Small intestine (tissue), 7 donors: Measurements from ENCODE around the gene AHI1. TPM values are rescaled to one million over a fixed set of nuclear protein-coding genes. Genes with fewer than 3 reads are reported as not detected.
A peak's percentile ranks its signal among the peaks of the same experiment; 100 is the strongest.
"Not testable (repeated sequence)": the region's sequence is repeated elsewhere in the genome, so short reads cannot be mapped to it uniquely, and the experiment has no call there.

Experiments
- DNase-seq, 2 donors: peaks; one replicate each; pipeline versions ENCODE4 v3.0.0 to v3.0.0-alpha.2; 2013
- FAIRE-seq: peaks from 2 replicates; lab custom pipeline; 2012; peaks lifted over from hg19 to GRCh38; lab: Jason Lieb, UNC
- H3K27ac ChIP-seq, 3 donors: one replicate each; pipeline ENCODE4 v1.5.1; 2013; ENCODE audit warnings: low read length in 2 of 3, mild to moderate bottlenecking in 2 of 3, control low read depth in 1 of 3, inconsistent platforms in 1 of 3, low read depth in 1 of 3, moderate library complexity in 1 of 3
- H3K27me3 ChIP-seq, 3 donors: one replicate each; pipeline ENCODE4 v1.6.1; 2013; ENCODE audit warnings: low read length in 3 of 3, inconsistent platforms in 1 of 3; ENCODE audit not compliant: control insufficient read depth in 3 of 3, insufficient read depth in 3 of 3
- H3K36me3 ChIP-seq, 3 donors: one replicate each; pipeline ENCODE4 v1.6.1; 2013; ENCODE audit warnings: low read length in 3 of 3, inconsistent platforms in 1 of 3, low read depth in 1 of 3, mild to moderate bottlenecking in 1 of 3, moderate library complexity in 1 of 3; ENCODE audit not compliant: control insufficient read depth in 3 of 3, insufficient read depth in 2 of 3
- H3K4me1 ChIP-seq, 3 donors: one replicate each; pipeline ENCODE4 v1.6.1; 2013; ENCODE audit warnings: low read length in 2 of 3, inconsistent platforms in 1 of 3, low read depth in 1 of 3, mild to moderate bottlenecking in 1 of 3, moderate library complexity in 1 of 3; ENCODE audit not compliant: control insufficient read depth in 3 of 3, insufficient read depth in 2 of 3
- H3K4me3 ChIP-seq, 3 donors: one replicate each; pipeline ENCODE4 v1.5.1; 2013; ENCODE audit warnings: low read length in 3 of 3, control low read depth in 1 of 3, inconsistent platforms in 1 of 3, low read depth in 1 of 3, mild to moderate bottlenecking in 1 of 3, moderate library complexity in 1 of 3
- H3K9me3 ChIP-seq, 2 donors: one replicate each; pipeline ENCODE4 v1.6.1; 2013; ENCODE audit warnings: low read depth in 1 of 2, low read length in 1 of 2; ENCODE audit not compliant: control insufficient read depth in 2 of 2, insufficient read depth in 1 of 2
- WGBS, 3 donors: extraction: QIAGEN DNeasy Blood & Tissue Kit; methylation state at CpG; one replicate each; pipeline ENCODE4 v1.1.7; 2013; 5-methylcytosine and 5-hydroxymethylcytosine counted together
- polyA plus RNA-seq, 4 donors: library from polyadenylated mRNA; stranded (reverse) in 3 of 4; unstranded in 1 of 4; fragments of 200-250 nt in 3 of 4; fragments of 120-200 nt in 1 of 4; gene quantifications; one replicate each; pipeline versions ENCODE4 v1.2.1 to v1.2.3, GENCODE V29; 2013
- donor health status: healthy with polysubstance abuse.
- donor health status: control.
- donor health status: control.
- donor health status: Bipolar disorder and iron deficiency.
- donor health status: healthy.

The AHI1 gene
- polyA plus RNA-seq, 4 donors: 1.1 to 20.2 (median 5.0) TPM

GRCh38 chr6:135483903-135484302 is 13.6 kb downstream of the AHI1 start:
- DNase-seq: not testable (repeated sequence)

DNA sequence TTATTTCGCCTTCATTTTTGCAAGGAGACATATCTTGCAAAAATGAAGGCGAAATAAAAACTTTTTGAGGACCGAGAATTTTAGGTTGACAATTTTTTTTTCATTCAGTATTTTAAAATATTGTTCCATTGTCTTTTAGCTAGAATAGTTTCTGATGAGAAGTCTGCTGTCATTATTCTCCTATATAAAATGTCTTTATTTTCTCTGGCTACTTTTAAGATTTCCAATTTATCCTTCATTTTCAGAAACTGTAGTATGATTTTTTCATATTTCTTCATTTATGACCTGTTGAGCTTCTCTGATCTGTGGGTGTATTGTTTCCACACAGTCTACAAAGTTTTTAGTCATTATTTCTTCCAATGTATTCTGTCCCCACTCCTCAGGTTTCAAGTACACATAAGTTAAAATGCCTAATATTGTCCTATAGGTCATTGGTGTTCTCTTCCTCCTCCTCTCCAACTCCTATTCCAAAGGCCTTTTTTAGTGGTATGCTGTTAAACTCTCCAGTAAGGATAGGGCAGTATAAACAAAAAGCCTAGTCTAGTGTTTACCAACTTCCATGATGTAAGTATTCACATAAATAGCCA is 15.7 kb downstream of the AHI1 start:
- no peak overlapping the region for H3K4me3 ChIP-seq
- no peak overlapping the region for H3K27ac ChIP-seq
- DNase-seq (peak in 1 of 2 donors; percentile 18), FAIRE-seq (no peak)
- H3K4me1 ChIP-seq: no peaks in the 10 kb centered on the region
- WGBS, 3 donors: 97 to 99% (median 97%) methylated on average over 3 of the region's 3 CpGs
- H3K9me3 ChIP-seq: peaks cover 2 to 51% of the 10 kb centered on the region in 2 donors
- H3K27me3 ChIP-seq: no peaks in the 10 kb centered on the region
- H3K36me3 ChIP-seq: peaks cover 0 to 36% (median 4%) of the 10 kb centered on the region in 3 donors

More at GRCh38 chr6:135483903-135484302, 13.6 kb downstream of the AHI1 start:
- not testable (repeated sequence) for H3K27ac ChIP-seq, H3K4me1 ChIP-seq, H3K4me3 ChIP-seq, H3K27me3 ChIP-seq, FAIRE-seq
- Histone ChIP-seq H3K9me3 (peaks cover 0 to 35% of the 10 kb centered on the region in 2 donors), H3K36me3 (peaks cover 0 to 27% (median 2%) of the 10 kb centered on the region in 3 donors)
- 98 to 99% (median 98%) methylated on average over 2 of the region's 2 CpGs for WGBS, 3 donors

DNA sequence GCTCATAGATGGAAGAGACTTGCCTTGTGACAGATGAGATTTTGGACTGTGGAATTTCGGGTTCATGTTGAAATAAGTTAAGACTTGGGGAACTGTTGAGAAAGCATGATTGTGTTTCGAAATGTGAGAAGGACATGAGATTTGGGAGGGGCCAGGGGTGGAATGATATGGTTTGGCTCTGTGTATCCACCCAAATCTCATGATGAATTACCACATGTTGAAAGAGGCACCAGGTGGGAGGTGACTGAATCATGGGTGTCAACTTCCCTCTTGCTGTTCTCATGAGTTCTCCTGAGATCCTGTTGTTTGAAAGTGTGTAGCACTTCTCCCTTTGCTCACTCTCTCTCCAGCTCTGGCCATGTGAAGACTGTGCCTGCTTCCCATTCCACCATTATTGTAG is 17.9 kb downstream of the AHI1 start:
- Histone ChIP-seq H3K36me3 (peaks cover 0 to 29% (median 4%) of the 10 kb centered on the region in 3 donors), H3K27me3 (no peaks in the 10 kb centered on the region), H3K27ac (no peak overlapping the region), H3K4me1 (no peaks in the 10 kb centered on the region), H3K9me3 (peaks cover 2 to 47% of the 10 kb centered on the region in 2 donors), H3K4me3 (no peak overlapping the region)
- DNase-seq: no peak
- FAIRE-seq: no peak
- WGBS, 3 donors: 94 to 99% (median 98%) methylated on average over 2 of the region's 2 CpGs

DNA sequence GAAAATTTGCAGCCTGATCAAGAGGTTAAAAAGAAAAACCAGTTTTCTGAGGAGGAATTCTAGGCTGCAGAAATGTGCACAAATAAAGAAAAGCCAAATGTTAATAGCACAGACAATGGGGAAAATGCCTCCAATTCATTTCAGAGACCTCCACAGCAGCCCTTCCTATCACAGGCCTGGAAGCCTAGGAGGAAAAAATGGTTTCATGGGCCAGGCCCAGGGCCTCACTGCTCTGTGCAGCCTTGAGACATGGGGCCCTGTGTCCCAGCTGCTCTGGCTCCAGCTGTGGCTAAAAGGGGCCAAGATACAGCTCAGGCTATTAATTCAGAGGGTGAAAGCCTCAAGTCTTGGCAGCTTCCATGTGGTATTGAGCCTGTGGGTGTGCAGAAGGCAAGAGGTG is 18.9 kb downstream of the AHI1 start:
- Histone ChIP-seq H3K4me3 (no peak overlapping the region), H3K9me3 (peaks cover 2 to 42% of the 10 kb centered on the region in 2 donors), H3K36me3 (peaks cover 0 to 29% (median 3%) of the 10 kb centered on the region in 3 donors), H3K27me3 (no peaks in the 10 kb centered on the region), H3K27ac (no peak overlapping the region), H3K4me1 (no peaks in the 10 kb centered on the region)
- DNase-seq (no peak), FAIRE-seq (no peak)

- DNase-seq (no peak), FAIRE-seq (no peak)
- Histone ChIP-seq H3K4me3 (no peak overlapping the region), H3K4me1 (no peaks in the 10 kb centered on the region), H3K36me3 (peaks cover 0 to 20% (median 1%) of the 10 kb centered on the region in 3 donors), H3K27me3 (no peaks in the 10 kb centered on the region), H3K9me3 (peaks cover 2 to 30% of the 10 kb centered on the region in 2 donors), H3K27ac (no peak overlapping the region)
- 58 to 92% (median 72%) methylated on average over 2 of the region's 2 CpGs for WGBS, 3 donors
These were observed 22.2 kb downstream of the AHI1 start for GRCh38 chr6:135475292-135475886.

DNA sequence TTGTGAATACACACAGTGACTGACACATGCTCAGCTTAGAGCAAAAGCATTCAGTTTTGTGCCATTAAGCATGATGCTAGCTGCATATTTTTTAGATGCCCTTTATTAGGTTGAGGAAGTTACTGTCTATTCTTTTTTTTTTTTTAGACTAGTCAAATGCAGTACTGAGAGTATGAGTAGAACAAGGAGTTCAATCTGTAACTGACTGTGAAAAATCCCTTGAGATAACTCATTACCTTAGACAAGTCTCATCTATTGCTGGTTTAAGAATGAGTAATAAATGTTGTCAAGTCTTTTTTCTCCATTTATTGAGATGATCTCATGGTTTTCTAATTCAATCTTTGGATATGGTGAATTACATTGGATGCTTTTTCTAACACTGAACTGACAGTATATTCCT is 23.2 kb downstream of the AHI1 start:
- H3K4me3 ChIP-seq: no peak overlapping the region
- no peaks in the 10 kb centered on the region for H3K4me1 ChIP-seq
- no peaks in the 10 kb centered on the region for H3K27me3 ChIP-seq
- peaks cover 2 to 20% of the 10 kb centered on the region in 2 donors for H3K9me3 ChIP-seq
- peaks cover 0 to 14% (median 1%) of the 10 kb centered on the region in 3 donors for H3K36me3 ChIP-seq
- H3K27ac ChIP-seq: no peak overlapping the region
- FAIRE-seq: no peak
- no peak for DNase-seq

GRCh38 chr6:135465903-135466302 is 31.6 kb downstream of the AHI1 start:
- H3K9me3 ChIP-seq: no peaks in the 10 kb centered on the region
- H3K27me3 ChIP-seq: no peaks in the 10 kb centered on the region
- no peak overlapping the region for H3K27ac ChIP-seq
- peaks cover 3 to 5% (median 4%) of the 10 kb centered on the region in 3 donors for H3K36me3 ChIP-seq
- DNase-seq: no peak
- FAIRE-seq: no peak
- H3K4me3 ChIP-seq: no peak overlapping the region
- H3K4me1 ChIP-seq: no peaks in the 10 kb centered on the region
- 81 to 91% (median 89%) methylated on average over 4 of the region's 4 CpGs for WGBS, 3 donors

GRCh38 chr6:135465307-135465706 is 32.2 kb downstream of the AHI1 start:
- no peak overlapping the region for H3K27ac ChIP-seq
- H3K4me1 ChIP-seq: no peaks in the 10 kb centered on the region
- FAIRE-seq: no peak
- H3K9me3 ChIP-seq: no peaks in the 10 kb centered on the region
- WGBS, 3 donors: 96 to 100% (median 96%) methylated on average over 1 of the region's 1 CpG
- peaks cover 3 to 5% (median 4%) of the 10 kb centered on the region in 3 donors for H3K36me3 ChIP-seq
- H3K4me3 ChIP-seq: no peak overlapping the region
- DNase-seq: no peak
- no peaks in the 10 kb centered on the region for H3K27me3 ChIP-seq
